ENCODE data around the gene CLTCL1.

DNA sequence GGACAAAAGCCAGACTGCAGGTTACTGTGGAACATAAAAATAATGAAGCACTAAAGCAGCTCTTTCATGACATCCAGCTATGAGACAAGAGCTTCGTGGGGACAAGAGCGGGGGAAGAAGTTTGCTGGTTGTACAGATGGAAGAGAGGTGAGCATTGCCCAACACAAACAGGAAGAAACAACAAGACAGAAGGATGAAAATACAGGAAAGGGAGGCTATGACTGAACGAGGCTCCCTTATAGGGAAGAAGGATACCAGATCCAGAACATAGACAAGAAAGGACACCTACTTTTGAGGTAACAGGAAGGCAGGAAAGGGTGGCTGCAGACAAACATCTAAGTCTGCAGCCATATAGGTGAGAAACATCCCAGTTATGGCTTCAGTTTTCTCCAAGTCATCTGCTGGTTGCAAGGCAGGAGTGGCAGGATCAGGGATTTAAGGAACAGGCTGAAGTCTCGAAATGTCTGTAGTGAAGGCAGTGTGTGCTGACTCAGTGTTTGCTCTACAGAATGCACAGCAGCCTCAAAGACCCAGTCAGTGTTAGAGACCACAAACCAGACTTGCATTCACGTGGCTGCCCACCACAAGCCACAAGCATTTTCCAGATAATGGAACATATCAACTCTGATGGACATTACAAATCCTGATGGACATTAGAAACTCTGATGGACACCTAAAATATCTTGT is 1.9 kb downstream of the CLTCL1 start:
- no peak for TF ChIP-seq POLR2A (IDR thresholded peaks at IDR 0.05)
- TF ChIP-seq, protein P1, sequence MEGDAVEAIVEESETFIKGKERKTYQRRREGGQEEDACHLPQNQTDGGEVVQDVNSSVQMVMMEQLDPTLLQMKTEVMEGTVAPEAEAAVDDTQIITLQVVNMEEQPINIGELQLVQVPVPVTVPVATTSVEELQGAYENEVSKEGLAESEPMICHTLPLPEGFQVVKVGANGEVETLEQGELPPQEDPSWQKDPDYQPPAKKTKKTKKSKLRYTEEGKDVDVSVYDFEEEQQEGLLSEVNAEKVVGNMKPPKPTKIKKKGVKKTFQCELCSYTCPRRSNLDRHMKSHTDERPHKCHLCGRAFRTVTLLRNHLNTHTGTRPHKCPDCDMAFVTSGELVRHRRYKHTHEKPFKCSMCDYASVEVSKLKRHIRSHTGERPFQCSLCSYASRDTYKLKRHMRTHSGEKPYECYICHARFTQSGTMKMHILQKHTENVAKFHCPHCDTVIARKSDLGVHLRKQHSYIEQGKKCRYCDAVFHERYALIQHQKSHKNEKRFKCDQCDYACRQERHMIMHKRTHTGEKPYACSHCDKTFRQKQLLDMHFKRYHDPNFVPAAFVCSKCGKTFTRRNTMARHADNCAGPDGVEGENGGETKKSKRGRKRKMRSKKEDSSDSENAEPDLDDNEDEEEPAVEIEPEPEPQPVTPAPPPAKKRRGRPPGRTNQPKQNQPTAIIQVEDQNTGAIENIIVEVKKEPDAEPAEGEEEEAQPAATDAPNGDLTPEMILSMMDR (IDR thresholded peaks at IDR 0.05), result no peak
